GM19452 (cell line): ENCODE data around the gene SSBP3.

Source experiments
- ATAC-seq: cut with Tn5 transposase; IDR thresholded peaks from one replicate; pipeline ENCODE4 v1.9.1; 2021; ENCODE audit not compliant: unreplicated experiment

SSBP3 gene

DNA sequence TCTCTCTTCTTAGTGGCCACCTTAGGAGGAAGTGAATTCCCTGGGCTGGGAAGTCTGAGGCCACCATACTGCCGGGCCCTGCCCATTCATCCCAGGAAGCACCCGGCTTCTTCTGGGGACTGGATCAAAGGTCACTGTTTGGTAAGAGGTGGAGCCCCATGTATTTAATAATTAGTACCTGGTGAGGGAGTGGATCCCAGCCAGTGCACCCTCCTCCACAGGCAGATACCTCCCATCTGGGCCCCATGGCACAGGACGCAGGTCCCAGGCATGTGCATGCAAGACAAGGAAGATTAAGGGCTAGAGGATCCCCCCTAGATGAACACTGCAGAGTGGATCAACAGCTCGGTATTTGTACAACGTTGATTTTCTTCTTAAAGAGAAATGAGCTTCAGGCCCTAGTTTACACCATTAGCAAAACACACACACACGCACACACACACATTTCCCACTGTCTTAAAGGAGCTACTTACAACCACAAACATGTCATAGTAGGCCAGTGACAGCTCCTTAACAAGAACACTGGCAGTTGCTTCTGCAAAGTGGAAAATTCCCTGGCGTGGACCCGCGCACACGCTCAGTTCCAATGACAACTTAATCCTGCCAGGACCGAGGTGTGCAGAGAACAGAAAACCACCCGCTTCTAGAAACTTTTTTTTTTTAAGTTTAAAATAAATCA, 115.5 kb downstream of the SSBP3 start:
- ATAC-seq, result no peak

DNA sequence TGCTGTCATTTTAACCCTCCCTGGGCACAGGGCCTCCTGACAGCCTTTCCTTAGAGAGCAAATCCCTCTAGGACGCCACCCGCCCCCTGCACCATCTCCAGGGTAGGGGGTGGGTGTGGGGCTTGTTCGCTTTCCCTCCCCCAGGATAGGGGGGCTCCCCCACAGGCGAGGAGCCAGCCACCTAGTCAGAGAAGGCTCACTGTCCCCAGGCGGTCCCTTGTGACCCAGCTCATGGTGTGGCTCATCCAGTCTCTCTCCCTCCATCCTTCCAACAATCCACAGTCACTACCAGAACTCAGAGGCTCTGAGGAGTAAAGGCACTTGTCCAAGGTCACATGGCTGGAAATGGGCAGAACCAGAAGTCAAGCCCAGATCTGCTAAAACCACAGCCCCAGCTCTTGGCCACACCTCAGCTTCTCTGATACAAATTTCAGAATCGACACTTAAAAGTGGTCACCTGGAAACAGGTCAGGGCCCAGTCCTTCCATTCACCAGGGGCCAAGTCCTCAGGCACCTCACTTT, 116.4 kb downstream of the SSBP3 start:
- ATAC-seq, result no peak

DNA sequence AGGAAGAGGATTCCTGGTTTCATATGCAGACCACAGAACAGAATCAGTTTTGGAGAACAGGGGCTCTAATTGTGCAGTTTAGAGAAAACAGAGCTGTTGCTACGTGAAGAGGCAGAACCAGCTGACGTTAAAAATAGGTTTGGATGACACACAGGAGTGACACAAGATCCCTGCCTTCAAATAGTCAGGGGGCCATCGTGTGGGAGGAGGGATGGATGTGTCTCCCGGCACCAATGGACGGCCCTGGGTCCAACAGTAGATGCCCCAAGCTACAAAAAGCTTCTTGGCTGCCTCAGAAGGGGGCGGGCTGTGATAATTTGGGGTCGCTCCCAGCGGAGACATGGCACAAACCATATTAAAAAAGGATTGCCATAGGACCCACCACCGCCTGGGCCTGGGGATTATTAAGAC, 118.4 kb downstream of the SSBP3 start:
- ATAC-seq, result no peak

DNA sequence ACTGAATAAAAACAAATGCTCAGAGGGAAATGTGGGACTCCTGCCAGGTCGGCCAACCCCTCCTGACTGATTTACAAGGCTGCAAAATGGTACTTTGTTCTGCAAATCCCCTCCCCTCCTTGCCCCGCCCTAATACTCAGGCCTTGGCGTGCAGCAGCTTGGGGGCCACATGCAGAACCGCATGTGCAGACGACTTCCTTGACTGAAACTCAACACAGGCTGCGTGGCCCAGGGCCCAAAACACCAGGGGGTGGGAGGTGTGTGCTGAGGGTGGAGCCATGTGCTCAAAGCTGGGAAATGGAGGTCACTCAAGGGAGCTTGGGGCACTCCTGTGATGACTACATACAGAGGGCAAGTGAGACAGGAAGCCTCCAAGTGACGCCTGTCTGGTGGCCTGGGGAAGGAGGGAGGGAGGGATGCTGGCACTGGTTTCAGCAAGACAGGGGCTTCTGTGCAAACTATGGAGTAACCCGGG, 119.0 kb downstream of the SSBP3 start:
- ATAC-seq, result no peak

DNA sequence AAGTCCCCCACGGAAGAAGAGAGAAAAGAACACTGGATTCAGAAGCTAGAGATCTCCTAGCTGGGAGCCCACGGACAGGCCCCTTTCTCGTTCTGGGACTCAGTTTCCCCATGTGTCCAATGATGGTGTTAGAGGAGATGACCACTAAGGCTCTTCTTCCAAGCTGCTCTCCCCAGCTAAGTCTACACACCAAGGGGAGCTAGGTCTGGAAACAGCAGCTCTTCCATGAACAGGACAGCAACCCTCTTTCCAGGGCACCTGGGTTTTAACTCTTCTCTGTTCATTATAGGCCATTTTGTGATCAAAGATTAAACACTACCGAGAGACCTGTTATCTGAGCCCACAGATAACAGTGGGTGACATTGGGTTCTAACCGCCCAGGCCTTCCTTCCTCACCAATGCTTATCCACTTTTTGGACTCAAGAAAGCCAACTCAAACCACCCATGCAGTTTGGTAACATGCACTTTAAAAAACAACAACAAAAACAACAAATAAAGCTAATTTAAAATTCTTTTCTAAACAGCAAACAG, 120.3 kb downstream of the SSBP3 start:
- ATAC-seq, result no peak

DNA sequence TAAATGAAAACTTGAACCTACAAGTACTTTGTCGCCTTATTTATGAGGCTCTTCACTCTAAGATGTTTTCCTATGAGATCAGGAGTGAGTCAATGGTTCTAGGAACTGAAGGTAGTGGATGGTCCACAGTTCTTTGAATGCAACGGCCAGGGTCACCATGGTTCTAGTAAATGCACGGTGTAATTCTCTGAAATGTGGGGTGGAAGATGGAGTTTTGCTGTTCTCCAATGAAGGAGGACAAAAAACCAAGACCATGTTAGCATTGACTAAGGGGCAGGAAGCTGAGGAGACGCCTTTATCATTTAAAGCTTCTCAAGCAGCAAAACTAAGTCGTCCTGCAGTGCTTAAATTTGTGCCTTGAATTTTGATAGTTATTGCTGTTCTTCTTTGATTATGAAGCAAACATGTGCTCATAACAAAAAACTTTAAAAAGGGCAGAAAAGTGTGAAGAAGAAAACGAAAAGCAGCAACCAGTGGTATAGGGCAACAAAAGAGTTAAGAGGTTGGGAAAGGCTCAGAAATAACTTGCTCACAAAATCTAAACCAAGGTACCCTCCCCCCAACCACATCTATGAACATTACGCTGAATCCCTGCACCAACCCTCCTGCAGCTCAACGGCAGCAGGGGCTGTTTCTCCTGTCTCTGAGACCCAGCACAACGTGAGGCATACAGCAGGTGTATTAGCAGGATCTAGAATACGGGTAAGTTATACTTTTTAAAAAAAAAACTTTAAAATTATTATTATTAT, 121.2 kb downstream of the SSBP3 start:
- no peak for ATAC-seq

DNA sequence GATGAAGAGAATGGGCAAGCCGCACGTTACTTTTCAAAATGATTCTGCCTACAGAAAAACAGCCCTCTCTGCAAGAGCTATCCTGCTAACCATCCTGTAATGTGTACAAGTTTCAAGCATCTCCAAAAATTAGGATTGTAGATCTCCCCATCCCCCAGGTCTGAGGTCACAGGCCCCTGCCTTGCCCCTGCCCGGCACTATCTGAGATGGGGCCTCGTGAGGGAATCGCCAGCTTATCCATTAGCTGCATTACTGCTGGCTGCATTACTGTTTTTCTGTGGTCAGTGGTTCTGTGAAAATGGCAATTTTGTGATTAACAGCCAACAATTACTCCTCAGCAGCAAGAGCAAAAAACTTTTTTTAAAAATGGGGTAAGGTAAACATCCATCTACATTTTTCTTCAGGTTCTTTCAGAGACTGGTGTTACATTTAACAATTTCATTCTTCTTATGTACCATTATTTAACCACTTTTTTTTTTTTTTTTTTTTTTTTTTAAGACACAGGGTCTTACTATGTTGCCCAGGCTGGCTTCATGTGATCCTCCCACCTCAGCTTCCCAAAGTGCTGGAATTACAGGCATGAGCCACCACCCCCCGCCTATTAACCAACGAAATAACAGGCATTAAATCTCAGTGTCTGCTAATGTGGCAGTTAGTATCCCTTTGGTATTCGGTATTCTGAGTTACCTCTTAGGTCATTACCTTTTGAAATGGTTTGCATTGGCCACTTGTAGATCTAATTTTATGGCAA, 122.4 kb downstream of the SSBP3 start:
- no peak for ATAC-seq

DNA sequence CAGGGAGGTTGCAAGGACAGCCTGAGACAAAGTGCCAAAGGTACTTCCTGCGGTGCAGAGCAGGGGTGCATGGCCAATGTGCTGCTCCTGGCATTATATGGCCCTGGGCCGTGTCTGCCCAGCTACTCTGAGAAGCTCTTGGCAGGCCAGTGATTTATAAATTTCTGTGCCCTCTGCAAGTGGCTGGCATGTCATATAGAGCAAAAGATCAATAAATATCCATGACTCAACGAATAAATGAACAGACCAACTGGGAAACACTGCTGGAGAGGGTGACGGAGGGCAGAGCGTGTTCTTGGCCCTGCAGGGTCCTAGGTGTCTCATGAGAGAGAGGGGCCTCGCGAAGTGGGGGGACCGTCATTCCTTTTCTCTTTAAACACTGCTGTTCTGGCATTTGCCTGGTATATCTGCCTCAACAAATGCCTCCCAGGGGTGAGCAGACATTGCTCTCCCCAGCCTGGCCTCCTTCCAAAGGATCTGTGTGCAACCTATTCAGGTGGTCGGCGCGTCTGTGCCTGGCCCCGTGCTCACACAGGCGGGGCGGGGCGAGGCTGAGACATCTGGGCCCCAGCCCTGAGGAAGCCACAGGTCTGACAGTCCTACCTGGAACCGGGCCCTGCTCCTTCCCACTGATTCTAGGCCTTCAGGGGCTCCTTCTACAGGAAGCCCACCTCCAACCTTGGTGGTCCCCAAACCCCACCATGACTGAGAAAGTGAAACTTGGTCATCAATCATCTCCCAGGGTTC, 123.9 kb downstream of the SSBP3 start:
- ATAC-seq, result no peak

DNA sequence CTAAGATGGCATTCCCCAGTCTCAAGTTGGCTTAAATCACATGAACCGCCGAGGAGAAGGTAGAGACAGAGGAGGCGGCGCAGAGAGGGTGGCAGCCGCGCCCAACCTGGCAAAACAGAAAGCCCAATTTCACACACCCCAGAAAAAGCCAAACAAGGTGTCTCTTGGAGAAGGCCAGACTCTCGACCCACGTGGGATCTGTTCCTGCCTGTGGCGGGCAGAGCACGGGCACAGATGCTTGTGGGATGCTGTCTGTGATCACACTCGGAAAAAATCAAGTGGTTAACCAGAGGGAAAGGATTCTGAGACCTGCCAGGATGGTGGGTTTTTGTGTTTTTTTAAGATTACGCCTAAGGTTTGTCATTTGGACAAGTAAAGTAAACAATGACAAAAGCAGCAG, 125.5 kb downstream of the SSBP3 start:
- ATAC-seq, result no peak

DNA sequence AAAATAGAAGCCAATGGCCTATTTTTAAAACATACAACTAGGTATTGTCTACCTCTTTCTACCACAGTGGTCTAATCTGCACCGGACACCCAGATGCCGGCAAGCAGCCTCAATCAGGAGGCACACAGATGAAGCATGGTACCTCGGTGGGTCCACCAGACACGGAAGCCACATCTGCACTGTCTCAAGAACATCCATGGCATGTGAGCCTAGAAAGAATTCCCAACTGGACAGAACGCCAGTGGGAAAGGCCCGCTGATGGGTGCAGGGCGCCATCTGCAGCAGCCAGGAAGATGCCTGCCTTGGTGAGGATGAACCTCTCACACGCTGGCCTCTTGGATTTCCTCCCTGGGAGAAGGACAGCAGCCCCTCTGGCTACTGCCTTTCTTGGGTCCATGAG, 126.7 kb downstream of the SSBP3 start:
- ATAC-seq, result no peak

DNA sequence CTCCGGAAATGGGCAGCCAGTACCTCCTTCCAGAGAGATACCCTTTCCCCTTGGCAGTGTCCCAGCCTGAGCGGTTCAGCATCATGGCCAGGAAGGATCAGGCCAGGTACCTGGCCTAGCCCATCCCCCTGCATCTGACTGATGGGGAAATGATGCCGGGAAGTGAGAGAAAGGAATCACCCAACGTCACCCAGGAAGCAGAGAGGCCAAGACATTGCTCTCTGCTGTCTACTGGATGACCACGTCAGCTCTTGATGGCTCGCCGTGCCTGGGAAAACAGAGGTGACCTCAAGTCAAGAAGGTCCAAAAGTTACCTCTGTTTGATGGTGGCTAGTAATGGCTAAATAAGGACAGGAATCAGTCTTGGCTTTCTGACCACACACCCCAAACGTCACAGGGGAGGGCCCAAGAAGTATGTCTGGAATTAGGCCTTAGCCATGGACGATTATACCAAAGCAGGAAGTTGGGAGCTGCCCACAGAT, 127.2 kb downstream of the SSBP3 start:
- no peak for ATAC-seq

DNA sequence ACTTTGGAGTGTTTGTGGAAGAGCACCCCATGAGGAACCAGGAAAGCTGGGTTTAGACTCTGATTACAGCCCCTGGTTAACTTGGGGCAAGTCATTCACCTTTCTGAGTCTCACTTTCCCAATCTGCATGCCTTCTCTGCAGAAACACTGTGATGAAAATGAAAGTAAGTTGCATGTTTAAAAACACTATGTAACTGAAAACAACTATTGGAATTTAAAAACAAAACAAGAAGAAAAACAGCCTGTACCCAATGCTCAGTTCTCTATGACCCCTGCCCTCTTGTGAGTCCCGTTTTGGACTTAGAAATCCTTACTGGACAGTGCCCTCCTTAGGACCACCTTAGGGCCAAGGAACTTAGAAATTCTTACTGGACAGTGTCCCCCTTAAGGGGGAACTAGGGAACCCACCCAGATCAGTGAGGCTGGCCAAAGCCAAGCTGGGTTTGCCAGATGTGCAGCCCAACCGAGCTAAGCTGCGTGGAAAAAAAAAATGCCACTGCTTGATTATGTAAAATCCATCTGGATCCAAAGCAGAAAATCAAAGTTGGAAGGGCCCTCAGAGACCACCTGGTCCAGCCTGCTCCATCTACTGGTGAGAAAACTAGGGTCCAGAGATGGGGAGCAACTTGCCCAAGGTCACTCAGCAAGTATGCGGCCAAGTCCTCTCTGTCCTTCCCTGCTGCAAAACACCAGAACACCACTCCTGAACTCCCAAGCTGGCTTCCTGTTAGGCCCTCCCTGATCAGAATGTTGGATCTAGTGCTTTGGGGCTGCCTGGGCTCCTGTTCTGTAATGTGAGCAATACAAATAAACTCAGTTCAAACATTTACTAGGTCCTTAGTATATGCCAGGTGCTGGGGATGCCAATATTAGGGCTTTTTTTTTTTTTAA, 128.5 kb downstream of the SSBP3 start:
- no peak for ATAC-seq

DNA sequence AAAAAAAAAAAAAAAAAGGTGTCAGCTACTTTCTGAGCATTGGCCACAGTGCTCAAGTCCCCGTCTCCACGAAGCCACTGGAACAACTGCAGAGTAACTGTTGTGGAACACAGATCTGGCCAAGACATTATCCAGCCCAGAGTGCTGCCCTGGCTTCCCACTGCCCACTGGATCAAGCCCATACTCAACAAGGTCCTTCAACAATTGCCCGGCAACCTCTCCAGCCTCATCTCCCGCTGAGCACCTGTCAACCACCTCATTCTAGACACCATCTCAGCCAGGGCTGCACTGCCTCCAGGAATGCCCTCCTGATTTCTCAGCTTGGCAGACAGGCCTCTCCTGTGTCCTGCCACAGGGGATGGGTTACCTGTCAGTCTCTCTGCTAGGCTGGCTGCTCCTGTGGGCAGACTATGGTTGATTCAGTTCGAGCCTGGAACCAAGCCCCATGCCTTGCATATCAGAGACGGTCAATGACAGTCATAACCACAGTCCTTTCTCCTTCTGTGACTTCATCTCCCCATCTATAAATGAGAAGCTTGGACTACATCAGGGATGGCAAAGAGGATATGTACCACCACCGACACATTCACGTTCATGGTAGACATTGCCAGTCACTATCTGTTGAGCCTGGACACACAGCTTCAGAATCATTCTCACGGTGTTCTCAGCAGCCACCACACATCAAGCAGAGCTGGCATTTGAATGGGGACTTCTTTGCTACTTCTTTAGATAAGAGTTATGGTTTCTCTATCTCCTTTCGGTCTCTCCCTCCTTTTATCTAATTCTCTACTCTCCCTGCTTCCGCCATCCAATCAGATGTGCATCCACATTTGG, 129.4 kb downstream of the SSBP3 start:
- ATAC-seq, result no peak

DNA sequence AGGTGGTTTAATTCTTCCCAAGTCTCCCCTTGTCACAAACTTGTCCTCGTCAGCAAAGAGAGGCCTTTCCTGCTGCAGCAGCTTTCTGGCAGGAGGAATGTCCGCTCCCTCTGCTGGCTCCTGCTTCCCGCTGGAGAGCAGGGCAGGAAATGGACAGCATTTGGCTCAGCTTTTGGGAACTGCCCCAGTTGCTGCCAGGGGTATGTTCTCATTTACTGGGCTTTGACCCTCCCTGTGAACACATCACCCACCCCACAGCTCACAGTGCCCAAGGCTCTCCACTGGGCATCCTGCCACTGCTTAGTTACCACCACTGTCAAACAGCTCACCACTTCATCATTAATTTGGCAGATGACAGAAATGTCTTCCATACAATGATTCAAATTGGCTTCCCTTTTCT, 130.8 kb downstream of the SSBP3 start:
- no peak for ATAC-seq

DNA sequence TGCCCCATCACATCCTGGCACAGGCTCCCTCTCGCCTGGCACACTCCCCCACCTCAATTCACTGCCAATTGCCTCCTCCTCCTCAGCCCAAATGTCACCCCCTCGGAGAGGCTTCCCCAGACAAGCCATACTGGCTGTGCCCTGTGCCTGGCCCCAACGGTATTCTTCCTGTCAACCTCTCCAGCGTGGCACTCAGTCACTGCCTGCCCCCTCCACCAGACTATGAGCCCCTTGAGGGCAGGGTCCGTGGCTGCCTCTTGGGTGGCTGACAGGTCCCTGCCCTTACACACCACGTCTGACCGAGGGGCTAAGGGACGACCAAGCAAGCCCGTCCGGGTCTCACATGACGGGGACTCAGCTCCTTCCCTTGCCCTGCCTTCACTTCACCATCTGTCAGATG, 131.3 kb downstream of the SSBP3 start:
- ATAC-seq, result no peak

DNA sequence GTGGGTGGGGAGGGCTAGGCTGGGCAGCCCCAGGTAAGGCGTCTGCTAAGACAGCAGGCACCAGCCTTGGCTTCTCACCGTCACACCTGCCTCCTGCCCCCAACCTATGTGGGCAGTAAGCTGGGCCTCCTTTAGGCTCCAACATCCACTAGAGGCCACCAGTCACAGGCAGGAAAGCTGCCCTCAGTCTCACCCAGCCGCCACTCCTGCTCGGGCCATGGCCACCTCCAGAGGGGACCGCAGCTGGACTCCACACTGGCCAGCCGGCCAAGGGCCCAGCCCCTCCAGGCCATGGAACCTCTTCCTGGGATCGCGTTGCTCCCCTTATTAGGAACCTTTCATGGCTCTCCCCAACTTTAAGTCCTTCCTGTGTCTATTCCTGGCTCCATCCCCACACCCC, 131.7 kb downstream of the SSBP3 start:
- ATAC-seq, result no peak

DNA sequence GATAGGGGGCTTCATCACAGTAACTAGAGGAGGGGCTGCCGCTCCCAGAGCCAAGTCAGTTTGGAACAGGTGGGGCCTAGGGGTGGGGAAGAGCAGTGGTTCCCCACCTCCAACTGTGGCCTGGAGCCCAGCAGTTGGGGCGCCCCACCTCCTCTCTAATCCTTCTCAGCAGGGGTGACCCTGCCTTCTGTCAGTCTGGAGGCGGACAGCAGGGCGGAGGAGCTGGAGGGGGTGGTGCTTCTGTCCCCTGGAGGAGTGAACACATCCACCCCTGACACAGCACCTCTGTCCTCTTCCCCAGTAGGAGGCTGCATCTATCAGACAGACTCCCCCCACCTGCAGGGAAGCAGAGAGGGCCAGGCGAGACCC, 132.4 kb downstream of the SSBP3 start:
- no peak for ATAC-seq

DNA sequence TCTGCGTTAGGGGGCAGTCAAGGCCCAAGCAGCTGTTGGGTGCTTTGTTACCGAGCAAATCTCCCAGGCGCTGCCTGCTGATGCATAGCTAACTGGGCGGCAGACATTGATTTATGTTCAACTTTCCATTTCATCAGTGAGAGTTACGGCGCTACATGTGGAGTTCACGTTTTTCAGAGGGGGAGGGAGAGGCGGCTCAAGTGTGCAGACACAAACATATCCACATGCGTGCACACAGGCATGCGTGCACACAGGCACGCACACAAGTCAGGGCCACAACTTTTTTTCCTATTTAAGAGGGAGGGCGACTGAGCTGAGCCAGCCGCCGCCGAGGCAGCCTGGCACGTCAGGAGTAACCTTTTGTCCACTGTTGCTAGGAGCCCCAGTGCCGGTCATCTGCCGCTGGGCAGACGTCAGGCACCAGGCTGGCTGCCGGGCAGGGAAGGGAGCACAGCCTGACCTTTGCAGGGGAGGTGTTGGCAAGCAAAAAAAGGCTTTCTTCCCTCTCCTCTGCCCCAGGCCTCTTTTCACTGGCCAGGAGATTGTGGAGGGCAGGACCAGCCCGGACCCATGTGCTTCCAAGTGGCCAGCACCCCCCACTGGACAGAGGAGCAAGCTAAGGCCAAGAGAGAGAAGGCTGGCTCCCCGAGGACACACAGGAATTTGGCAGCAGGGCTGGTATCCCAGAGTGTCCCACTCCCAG, 133.0 kb downstream of the SSBP3 start:
- ATAC-seq, result no peak
